Measurements from ENCODE around the gene PHLDB1.

The PHLDB1 gene

GRCh38 chr11:118643995-118644345 is 36.6 kb downstream of the PHLDB1 start:
- H3K27ac ChIP-seq (ENCODE audit: insufficient read depth in 1 of 2, low read depth in 1 of 2, low read length in 2 of 2, poor library complexity in 1 of 2, severe bottlenecking in 2 of 2): no peak overlapping the region
- ChIA-PET POLR2A (interaction anchor here (0.9 kb wide), 1 partner anchor 8 kb away, joined by 3 read pairs; no protein-coding TSS in a partner anchor), CTCF (interaction anchor here (0.7 to 1.1 kb wide), 2 partner anchors 11 to 48 kb away, joined by 3 to 4 read pairs; no protein-coding TSS in a partner anchor)
- no peak for DNase-seq
- H3K36me3 ChIP-seq (ENCODE audit: control insufficient read depth in 4 of 4, insufficient read depth in 4 of 4, low read length in 3 of 4): no peaks in the 10 kb centered on the region
- no peaks in the 10 kb centered on the region for H3K27me3 ChIP-seq (replicated peaks in 2 of 5; ENCODE audit: control insufficient read depth in 4 of 5, insufficient read depth in 5 of 5, low read length in 4 of 5)
- no peaks in the 10 kb centered on the region for H3K4me1 ChIP-seq (ENCODE audit: control extremely low read depth in 1 of 4, control insufficient read depth in 4 of 4, insufficient read depth in 4 of 4, low read length in 3 of 4)
- no peak overlapping the region for H3K4me3 ChIP-seq (ENCODE audit: control insufficient read depth in 1 of 7, extremely low read depth in 1 of 7, insufficient read depth in 4 of 7, low read depth in 2 of 7, low read length in 6 of 7)
- WGBS (ENCODE audit: insufficient coverage): 97% methylated on average over 7 of the region's 7 CpGs
- H3K9me3 ChIP-seq (ENCODE audit: control extremely low read depth in 1 of 5, control insufficient read depth in 4 of 5, insufficient read depth in 2 of 5, low read depth in 1 of 5, low read length in 4 of 5): no peaks in the 10 kb centered on the region

DNA sequence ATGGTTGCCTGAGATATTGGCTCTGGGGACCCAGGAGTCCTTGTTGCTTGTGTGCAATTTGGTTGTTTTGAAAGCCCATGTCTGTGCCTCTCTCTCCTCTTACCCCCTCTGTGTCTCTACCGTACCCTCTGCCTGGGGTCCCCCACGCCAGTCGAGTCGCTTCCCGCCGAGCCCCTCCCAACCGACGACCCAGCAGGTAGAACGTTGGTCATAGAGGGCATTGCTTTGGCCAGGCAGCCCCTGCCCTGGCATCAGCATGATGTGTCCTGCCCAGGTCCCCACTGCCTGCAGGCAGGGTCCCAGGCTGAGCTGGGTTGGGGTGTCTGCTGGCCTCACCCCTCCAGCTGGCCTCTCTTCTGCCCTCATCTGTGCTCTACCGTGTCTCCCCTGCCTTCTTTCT is 37.1 kb downstream of the PHLDB1 start:
- no peak for DNase-seq
- Histone ChIP-seq H3K9me3 (ENCODE audit: control extremely low read depth in 1 of 5, control insufficient read depth in 4 of 5, insufficient read depth in 2 of 5, low read depth in 1 of 5, low read length in 4 of 5) (no peaks in the 10 kb centered on the region), H3K36me3 (ENCODE audit: control insufficient read depth in 4 of 4, insufficient read depth in 4 of 4, low read length in 3 of 4) (no peaks in the 10 kb centered on the region), H3K27me3 (replicated peaks in 2 of 5; ENCODE audit: control insufficient read depth in 4 of 5, insufficient read depth in 5 of 5, low read length in 4 of 5) (no peaks in the 10 kb centered on the region), H3K27ac (ENCODE audit: insufficient read depth in 1 of 2, low read depth in 1 of 2, low read length in 2 of 2, poor library complexity in 1 of 2, severe bottlenecking in 2 of 2) (no peak overlapping the region), H3K4me3 (ENCODE audit: control insufficient read depth in 1 of 7, extremely low read depth in 1 of 7, insufficient read depth in 4 of 7, low read depth in 2 of 7, low read length in 6 of 7) (no peak overlapping the region), H3K4me1 (ENCODE audit: control extremely low read depth in 1 of 4, control insufficient read depth in 4 of 4, insufficient read depth in 4 of 4, low read length in 3 of 4) (no peaks in the 10 kb centered on the region)
- POLR2A ChIA-PET: interaction anchor here (0.9 kb wide), 1 partner anchor 9 kb away, joined by 3 read pairs; no protein-coding TSS in a partner anchor
- CTCF ChIA-PET: interaction anchor here (0.7 to 2.1 kb wide), 6 partner anchors 8 to 51 kb away, joined by 3 to 9 read pairs (median 4); no protein-coding TSS in a partner anchor
- 98% methylated on average over 6 of the region's 10 CpGs for WGBS (ENCODE audit: insufficient coverage)

DNA sequence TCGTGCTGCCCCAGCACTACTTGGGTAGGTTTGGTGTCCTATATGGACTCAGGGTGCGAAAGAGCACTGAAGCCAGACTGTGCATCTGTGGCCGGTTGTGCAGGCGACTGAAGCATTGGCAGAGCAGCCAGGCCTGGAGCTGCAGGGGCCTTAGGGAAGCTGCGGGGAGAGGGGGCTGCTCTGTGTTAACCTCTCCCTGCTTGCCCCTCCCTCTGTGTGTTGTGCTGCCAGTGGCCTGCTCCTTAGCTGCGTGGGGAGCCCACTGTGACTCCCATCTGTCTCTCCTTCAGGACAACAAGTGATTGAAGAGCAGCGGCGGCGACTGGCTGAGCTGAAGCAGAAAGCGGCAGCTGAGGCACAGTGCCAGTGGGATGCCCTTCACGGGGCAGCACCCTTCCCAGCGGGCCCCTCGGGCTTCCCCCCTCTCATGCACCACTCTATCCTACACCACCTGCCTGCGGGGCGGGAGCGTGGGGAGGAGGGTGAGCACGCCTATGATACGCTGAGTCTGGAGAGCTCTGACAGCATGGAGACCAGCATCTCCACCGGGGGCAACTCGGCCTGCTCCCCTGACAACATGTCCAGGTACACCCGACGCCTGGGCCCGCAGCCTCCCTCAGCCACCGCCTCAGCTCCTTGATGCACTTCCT is 37.8 kb downstream of the PHLDB1 start:
- no peak overlapping the region for H3K4me3 ChIP-seq (ENCODE audit: control insufficient read depth in 1 of 7, extremely low read depth in 1 of 7, insufficient read depth in 4 of 7, low read depth in 2 of 7, low read length in 6 of 7)
- 94% methylated on average over 14 of the region's 24 CpGs for WGBS (ENCODE audit: insufficient coverage)
- ChIA-PET CTCF (interaction anchor here (0.9 to 2.1 kb wide), 6 partner anchors 9 to 51 kb away, joined by 3 to 9 read pairs (median 4); no protein-coding TSS in a partner anchor), POLR2A (interaction anchor here (0.9 kb wide), 1 partner anchor 10 kb away, joined by 3 read pairs; no protein-coding TSS in a partner anchor)
- no peaks in the 10 kb centered on the region for H3K9me3 ChIP-seq (ENCODE audit: control extremely low read depth in 1 of 5, control insufficient read depth in 4 of 5, insufficient read depth in 2 of 5, low read depth in 1 of 5, low read length in 4 of 5)
- no peak overlapping the region for H3K27ac ChIP-seq (ENCODE audit: insufficient read depth in 1 of 2, low read depth in 1 of 2, low read length in 2 of 2, poor library complexity in 1 of 2, severe bottlenecking in 2 of 2)
- no peaks in the 10 kb centered on the region for H3K36me3 ChIP-seq (ENCODE audit: control insufficient read depth in 4 of 4, insufficient read depth in 4 of 4, low read length in 3 of 4)
- no peaks in the 10 kb centered on the region for H3K27me3 ChIP-seq (replicated peaks in 2 of 5; ENCODE audit: control insufficient read depth in 4 of 5, insufficient read depth in 5 of 5, low read length in 4 of 5)
- DNase-seq: no peak
- H3K4me1 ChIP-seq (ENCODE audit: control extremely low read depth in 1 of 4, control insufficient read depth in 4 of 4, insufficient read depth in 4 of 4, low read length in 3 of 4): no peaks in the 10 kb centered on the region

- ChIA-PET CTCF (interaction anchor here (0.7 to 2.1 kb wide), 5 partner anchors 10 to 25 kb away, joined by 3 to 9 read pairs (median 3); no protein-coding TSS in a partner anchor), POLR2A (no interaction called here)
- no peaks in the 10 kb centered on the region for H3K36me3 ChIP-seq (ENCODE audit: control insufficient read depth in 4 of 4, insufficient read depth in 4 of 4, low read length in 3 of 4)
Measured at GRCh38 chr11:118646393-118646792, 39.0 kb downstream of the PHLDB1 start.

DNA sequence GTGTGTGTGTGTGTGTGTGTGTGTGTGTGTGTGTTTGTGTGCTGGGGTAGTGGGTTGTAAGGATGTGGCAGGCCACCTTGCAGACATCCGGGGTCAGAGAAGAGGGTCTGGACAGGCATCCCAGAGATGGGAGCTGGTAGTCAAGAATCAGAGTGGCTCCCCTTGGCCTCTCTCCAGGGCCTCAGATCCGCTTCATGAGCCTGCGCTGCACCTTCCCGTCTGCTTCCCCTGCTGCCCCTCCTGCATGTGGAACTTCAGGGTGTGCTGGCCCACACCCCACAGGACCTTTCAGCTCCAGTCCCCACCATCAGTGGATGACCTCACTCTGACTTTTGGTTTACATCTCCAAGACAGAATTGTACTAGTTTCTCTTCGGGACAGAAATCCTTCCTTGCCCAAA is 40.9 kb downstream of the PHLDB1 start:
- H3K9me3 ChIP-seq (ENCODE audit: control extremely low read depth in 1 of 5, control insufficient read depth in 4 of 5, insufficient read depth in 2 of 5, low read depth in 1 of 5, low read length in 4 of 5): no peaks in the 10 kb centered on the region
- no peaks in the 10 kb centered on the region for H3K27me3 ChIP-seq (replicated peaks in 2 of 5; ENCODE audit: control insufficient read depth in 4 of 5, insufficient read depth in 5 of 5, low read length in 4 of 5)
- CTCF ChIA-PET: no interaction called here
- no peak overlapping the region for H3K27ac ChIP-seq (ENCODE audit: insufficient read depth in 1 of 2, low read depth in 1 of 2, low read length in 2 of 2, poor library complexity in 1 of 2, severe bottlenecking in 2 of 2)
- 95% methylated on average over 4 of the region's 5 CpGs for WGBS (ENCODE audit: insufficient coverage)
- H3K4me3 ChIP-seq (ENCODE audit: control insufficient read depth in 1 of 7, extremely low read depth in 1 of 7, insufficient read depth in 4 of 7, low read depth in 2 of 7, low read length in 6 of 7): no peak overlapping the region
- POLR2A ChIA-PET: no interaction called here
- peaks cover 0 to 13% (median 10%) of the 10 kb centered on the region in 4 experiments for H3K4me1 ChIP-seq (ENCODE audit: control extremely low read depth in 1 of 4, control insufficient read depth in 4 of 4, insufficient read depth in 4 of 4, low read length in 3 of 4)
- H3K36me3 ChIP-seq (ENCODE audit: control insufficient read depth in 4 of 4, insufficient read depth in 4 of 4, low read length in 3 of 4): no peaks in the 10 kb centered on the region
- DNase-seq: no peak

More at GRCh38 chr11:118646393-118646792, 39.0 kb downstream of the PHLDB1 start:
- Histone ChIP-seq H3K4me3 (ENCODE audit: control insufficient read depth in 1 of 7, extremely low read depth in 1 of 7, insufficient read depth in 4 of 7, low read depth in 2 of 7, low read length in 6 of 7) (no peak overlapping the region), H3K27me3 (replicated peaks in 2 of 5; ENCODE audit: control insufficient read depth in 4 of 5, insufficient read depth in 5 of 5, low read length in 4 of 5) (no peaks in the 10 kb centered on the region), H3K27ac (ENCODE audit: insufficient read depth in 1 of 2, low read depth in 1 of 2, low read length in 2 of 2, poor library complexity in 1 of 2, severe bottlenecking in 2 of 2) (no peak overlapping the region), H3K9me3 (ENCODE audit: control extremely low read depth in 1 of 5, control insufficient read depth in 4 of 5, insufficient read depth in 2 of 5, low read depth in 1 of 5, low read length in 4 of 5) (no peaks in the 10 kb centered on the region), H3K4me1 (ENCODE audit: control extremely low read depth in 1 of 4, control insufficient read depth in 4 of 4, insufficient read depth in 4 of 4, low read length in 3 of 4) (no peaks in the 10 kb centered on the region)
- DNase-seq: no peak
- 100% methylated on average over 2 of the region's 3 CpGs for WGBS (ENCODE audit: insufficient coverage)

DNA sequence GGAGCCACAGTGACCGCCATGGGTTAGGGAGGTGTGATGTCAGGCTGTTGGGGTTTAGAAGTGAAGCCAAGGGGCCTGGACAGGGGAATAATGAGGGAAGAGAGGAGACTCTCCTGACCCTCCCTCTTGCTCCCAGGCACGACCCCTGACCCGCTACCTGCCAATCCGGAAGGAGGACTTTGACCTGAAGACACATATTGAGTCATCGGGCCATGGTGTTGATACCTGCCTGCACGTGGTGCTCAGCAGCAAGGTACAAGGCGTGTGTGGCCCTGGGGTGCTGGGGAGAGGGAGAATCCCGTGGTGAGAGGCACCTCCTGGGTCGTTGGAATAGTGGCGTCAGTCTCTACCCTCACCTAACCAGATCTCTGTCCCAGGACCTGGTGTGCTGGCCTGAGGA is 42.5 kb downstream of the PHLDB1 start:
- POLR2A ChIA-PET: no interaction called here
- CTCF ChIA-PET: no interaction called here
- H3K36me3 ChIP-seq (ENCODE audit: control insufficient read depth in 4 of 4, insufficient read depth in 4 of 4, low read length in 3 of 4): no peaks in the 10 kb centered on the region

GRCh38 chr11:118650366-118650765 is 43.0 kb downstream of the PHLDB1 start:
- Histone ChIP-seq H3K9me3 (ENCODE audit: control extremely low read depth in 1 of 5, control insufficient read depth in 4 of 5, insufficient read depth in 2 of 5, low read depth in 1 of 5, low read length in 4 of 5) (no peaks in the 10 kb centered on the region), H3K36me3 (ENCODE audit: control insufficient read depth in 4 of 4, insufficient read depth in 4 of 4, low read length in 3 of 4) (no peaks in the 10 kb centered on the region), H3K4me3 (ENCODE audit: control insufficient read depth in 1 of 7, extremely low read depth in 1 of 7, insufficient read depth in 4 of 7, low read depth in 2 of 7, low read length in 6 of 7) (no peak overlapping the region), H3K27me3 (replicated peaks in 2 of 5; ENCODE audit: control insufficient read depth in 4 of 5, insufficient read depth in 5 of 5, low read length in 4 of 5) (no peaks in the 10 kb centered on the region), H3K27ac (ENCODE audit: insufficient read depth in 1 of 2, low read depth in 1 of 2, low read length in 2 of 2, poor library complexity in 1 of 2, severe bottlenecking in 2 of 2) (no peak overlapping the region), H3K4me1 (ENCODE audit: control extremely low read depth in 1 of 4, control insufficient read depth in 4 of 4, insufficient read depth in 4 of 4, low read length in 3 of 4) (peaks cover 0 to 18% (median 13%) of the 10 kb centered on the region in 4 experiments)
- WGBS (ENCODE audit: insufficient coverage): 98% methylated on average over 7 of the region's 8 CpGs
- ChIA-PET POLR2A (no interaction called here), CTCF (no interaction called here)
- no peak for DNase-seq

More for the DNA sequence above, 42.5 kb downstream of the PHLDB1 start:
- Histone ChIP-seq H3K4me3 (ENCODE audit: control insufficient read depth in 1 of 7, extremely low read depth in 1 of 7, insufficient read depth in 4 of 7, low read depth in 2 of 7, low read length in 6 of 7) (no peak overlapping the region), H3K27me3 (replicated peaks in 2 of 5; ENCODE audit: control insufficient read depth in 4 of 5, insufficient read depth in 5 of 5, low read length in 4 of 5) (no peaks in the 10 kb centered on the region), H3K9me3 (ENCODE audit: control extremely low read depth in 1 of 5, control insufficient read depth in 4 of 5, insufficient read depth in 2 of 5, low read depth in 1 of 5, low read length in 4 of 5) (no peaks in the 10 kb centered on the region), H3K4me1 (ENCODE audit: control extremely low read depth in 1 of 4, control insufficient read depth in 4 of 4, insufficient read depth in 4 of 4, low read length in 3 of 4) (peaks cover 0 to 18% (median 13%) of the 10 kb centered on the region in 4 experiments), H3K27ac (ENCODE audit: insufficient read depth in 1 of 2, low read depth in 1 of 2, low read length in 2 of 2, poor library complexity in 1 of 2, severe bottlenecking in 2 of 2) (no peak overlapping the region)
- WGBS (ENCODE audit: insufficient coverage): 100% methylated on average over 7 of the region's 10 CpGs
- no peak for DNase-seq
